SK-N-SH treated with all-trans-retinoic acid at 6 μM for 48 hours (cell line): ENCODE measurements around the gene NANOGP8.

ENCODE experiments used
- RARB ChIP-seq: fragments of 250-450 bp; sonication (Bioruptor Pico); IDR thresholded peaks from 2 replicates; pipeline ENCODE4 v1.8.0; 2021; ENCODE audit warnings: mild to moderate bottlenecking, moderate library complexity
- ZFP3 ChIP-seq: fragments of 250-450 bp; sonication (Bioruptor Pico); IDR thresholded peaks from 2 replicates; pipeline ENCODE4 v1.5.0; 2020; ENCODE audit warnings: mild to moderate bottlenecking, moderate library complexity
- TF ChIP-seq, protein P1 (sequence below): fragments of 250-450 bp; sonication (Bioruptor Pico); IDR thresholded peaks from 2 replicates; pipeline ENCODE4 v1.5.1; 2020; ENCODE audit warnings: low read depth, mild to moderate bottlenecking, moderate library complexity
- TF ChIP-seq, protein P2 (sequence below): fragments of 250-450 bp; sonication (Bioruptor Pico); IDR thresholded peaks from 2 replicates; pipeline ENCODE4 v1.8.0; 2020; ENCODE audit warnings: mild to moderate bottlenecking, moderate library complexity, borderline replicate concordance

DNA sequence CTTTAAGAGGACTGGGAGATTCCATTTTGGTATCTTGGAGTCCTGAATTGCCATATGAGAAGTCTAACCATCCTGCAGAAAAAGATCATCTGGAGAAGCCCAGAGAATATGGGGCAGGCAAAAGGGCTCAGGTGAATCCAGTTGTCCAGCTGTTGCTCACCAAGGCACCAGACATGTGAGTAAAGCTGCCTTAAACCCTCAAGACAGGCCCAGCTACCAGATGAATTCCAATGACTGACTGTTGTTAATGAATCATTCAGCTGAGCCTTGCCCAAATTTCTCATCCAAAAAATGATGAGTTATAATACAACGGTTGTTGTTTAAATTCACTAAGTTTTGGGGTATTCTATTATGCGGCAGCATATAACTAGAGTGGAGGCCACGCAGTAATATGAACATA is 22.0 kb upstream of the NANOGP8 start:
- no peak for TF ChIP-seq RARB (CRISPR knock-in tag)
- TF ChIP-seq, protein P1, sequence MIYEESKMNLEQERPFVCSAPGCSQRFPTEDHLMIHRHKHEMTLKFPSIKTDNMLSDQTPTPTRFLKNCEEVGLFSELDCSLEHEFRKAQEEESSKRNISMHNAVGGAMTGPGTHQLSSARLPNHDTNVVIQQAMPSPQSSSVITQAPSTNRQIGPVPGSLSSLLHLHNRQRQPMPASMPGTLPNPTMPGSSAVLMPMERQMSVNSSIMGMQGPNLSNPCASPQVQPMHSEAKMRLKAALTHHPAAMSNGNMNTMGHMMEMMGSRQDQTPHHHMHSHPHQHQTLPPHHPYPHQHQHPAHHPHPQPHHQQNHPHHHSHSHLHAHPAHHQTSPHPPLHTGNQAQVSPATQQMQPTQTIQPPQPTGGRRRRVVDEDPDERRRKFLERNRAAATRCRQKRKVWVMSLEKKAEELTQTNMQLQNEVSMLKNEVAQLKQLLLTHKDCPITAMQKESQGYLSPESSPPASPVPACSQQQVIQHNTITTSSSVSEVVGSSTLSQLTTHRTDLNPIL (CRISPR knock-in tag) = no peak
- TF ChIP-seq ZFP3 (CRISPR knock-in tag) = no peak
- TF ChIP-seq, protein P2, sequence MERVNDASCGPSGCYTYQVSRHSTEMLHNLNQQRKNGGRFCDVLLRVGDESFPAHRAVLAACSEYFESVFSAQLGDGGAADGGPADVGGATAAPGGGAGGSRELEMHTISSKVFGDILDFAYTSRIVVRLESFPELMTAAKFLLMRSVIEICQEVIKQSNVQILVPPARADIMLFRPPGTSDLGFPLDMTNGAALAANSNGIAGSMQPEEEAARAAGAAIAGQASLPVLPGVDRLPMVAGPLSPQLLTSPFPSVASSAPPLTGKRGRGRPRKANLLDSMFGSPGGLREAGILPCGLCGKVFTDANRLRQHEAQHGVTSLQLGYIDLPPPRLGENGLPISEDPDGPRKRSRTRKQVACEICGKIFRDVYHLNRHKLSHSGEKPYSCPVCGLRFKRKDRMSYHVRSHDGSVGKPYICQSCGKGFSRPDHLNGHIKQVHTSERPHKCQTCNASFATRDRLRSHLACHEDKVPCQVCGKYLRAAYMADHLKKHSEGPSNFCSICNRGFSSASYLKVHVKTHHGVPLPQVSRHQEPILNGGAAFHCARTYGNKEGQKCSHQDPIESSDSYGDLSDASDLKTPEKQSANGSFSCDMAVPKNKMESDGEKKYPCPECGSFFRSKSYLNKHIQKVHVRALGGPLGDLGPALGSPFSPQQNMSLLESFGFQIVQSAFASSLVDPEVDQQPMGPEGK = no peak
